ENCODE measurements around the gene ISOC2. TPM values are rescaled to one million over a fixed set of nuclear protein-coding genes. Genes with fewer than 3 reads are reported as not detected.

The ISOC2 gene
- total and polyA plus RNA-seq, 9 of the 15 experiments (the other 6 are each of a cell fraction or from before 2014, with no cell fraction given): 1.2 to 229 (median 58.3) TPM

GRCh38 chr19:55431183-55431582 is 30.3 kb downstream of the ISOC2 start (continued):
- TF ChIP-seq MEF2D (tag; conservative IDR thresholded peaks at IDR 0.05; ENCODE audit: low read depth): no peak
- TF ChIP-seq ZNF318 (IDR thresholded peaks at IDR 0.05; ENCODE audit: borderline replicate concordance in 1 of 2, low read depth in 1 of 2): peak in 1 of 2 experiments; percentile 42; a peak in 1 of 4 replicates
- TF ChIP-seq JUNB (CRISPR knock-in tag; conservative IDR thresholded peaks at IDR 0.05): no peak
- TF ChIP-seq FOXM1 (IDR thresholded peaks at IDR 0.05; ENCODE audit: low read depth): no peak
- TF ChIP-seq FOXM1 (CRISPR knock-in tag; IDR thresholded peaks at IDR 0.05; ENCODE audit: low read depth): no peak
- no peak for TF ChIP-seq TAF1 (IDR thresholded peaks at IDR 0.05; ENCODE audit: control insufficient read depth, extremely low read depth, insufficient read depth, low read length, severe bottlenecking)
- TF ChIP-seq MLX (CRISPR knock-in tag; conservative IDR thresholded peaks at IDR 0.05): no peak
- peak; percentile 41; the same call in 1 of the 2 replicates for TF ChIP-seq ZNF143 (CRISPR knock-in tag; IDR thresholded peaks at IDR 0.05)
- TF ChIP-seq FOXP4 (CRISPR knock-in tag; IDR thresholded peaks at IDR 0.05; ENCODE audit: borderline replicate concordance): no peak
- no peak for TF ChIP-seq TSHZ1 (CRISPR knock-in tag; IDR thresholded peaks at IDR 0.05)
- TF ChIP-seq PRMT5 (CRISPR knock-in tag; IDR thresholded peaks at IDR 0.05): no peak
